Measurements from ENCODE around the gene CPT2.
A peak's percentile ranks its signal among the peaks of the same experiment; 100 is the strongest.

CPT2 gene

GRCh38 chr1:53156783-53157182 is 39.8 kb upstream of the CPT2 start:
- no peak for DNase-seq (ENCODE audit: low read depth)
- TF ChIP-seq CTCF (conservative IDR thresholded peaks at IDR 0.05; ENCODE audit: low read length), result no peak
- no peak overlapping the region for H3K4me3 ChIP-seq (ENCODE audit: low read length)

- TF ChIP-seq CTCF (conservative IDR thresholded peaks at IDR 0.05; ENCODE audit: low read length), result no peak
- DNase-seq (ENCODE audit: low read depth), result no peak
- H3K4me3 ChIP-seq (ENCODE audit: low read length), result no peak overlapping the region
Observed at GRCh38 chr1:53158900-53159299, 37.7 kb upstream of the CPT2 start.

- no peak for DNase-seq (ENCODE audit: low read depth)
- TF ChIP-seq CTCF (conservative IDR thresholded peaks at IDR 0.05; ENCODE audit: low read length), result no peak
- no peak overlapping the region for H3K4me3 ChIP-seq (ENCODE audit: low read length)
Observed at GRCh38 chr1:53160924-53161378, 35.7 kb upstream of the CPT2 start.

- DNase-seq (ENCODE audit: low read depth), result no peak
- H3K4me3 ChIP-seq (ENCODE audit: low read length), result no peak overlapping the region
- no peak for TF ChIP-seq CTCF (conservative IDR thresholded peaks at IDR 0.05; ENCODE audit: low read length)
Observed at GRCh38 chr1:53162621-53163020, 34.0 kb upstream of the CPT2 start.

- peak; percentile 34 for DNase-seq (ENCODE audit: low read depth)
- no peak for TF ChIP-seq CTCF (conservative IDR thresholded peaks at IDR 0.05; ENCODE audit: low read length)
- H3K4me3 ChIP-seq (ENCODE audit: low read length), result no peak overlapping the region
Observed at GRCh38 chr1:53163291-53163768, 33.3 kb upstream of the CPT2 start.

- no peak for TF ChIP-seq CTCF (conservative IDR thresholded peaks at IDR 0.05; ENCODE audit: low read length)
- DNase-seq (ENCODE audit: low read depth), result peak; percentile 47
- H3K4me3 ChIP-seq (ENCODE audit: low read length), result no peak overlapping the region
Observed at GRCh38 chr1:53165408-53165961, 31.1 kb upstream of the CPT2 start.

GRCh38 chr1:53166366-53166765 is 30.3 kb upstream of the CPT2 start:
- no peak for DNase-seq (ENCODE audit: low read depth)
- no peak overlapping the region for H3K4me3 ChIP-seq (ENCODE audit: low read length)
- no peak for TF ChIP-seq CTCF (conservative IDR thresholded peaks at IDR 0.05; ENCODE audit: low read length)

Data from AG10803 (cell line).